SH-SY5Y (cell line): ENCODE results near the gene OR2S2.

ENCODE experiments used
- GATA2 ChIP-seq: IDR thresholded peaks from 2 replicates; pipeline ENCODE4 v1.6.1; 2011; ENCODE audit warnings: mild to moderate bottlenecking, low read depth, low read length
- GATA3 ChIP-seq: IDR thresholded peaks from 2 replicates; pipeline ENCODE4 v1.6.1; 2011; ENCODE audit warnings: low read depth, mild to moderate bottlenecking, low read length, moderate library complexity

DNA sequence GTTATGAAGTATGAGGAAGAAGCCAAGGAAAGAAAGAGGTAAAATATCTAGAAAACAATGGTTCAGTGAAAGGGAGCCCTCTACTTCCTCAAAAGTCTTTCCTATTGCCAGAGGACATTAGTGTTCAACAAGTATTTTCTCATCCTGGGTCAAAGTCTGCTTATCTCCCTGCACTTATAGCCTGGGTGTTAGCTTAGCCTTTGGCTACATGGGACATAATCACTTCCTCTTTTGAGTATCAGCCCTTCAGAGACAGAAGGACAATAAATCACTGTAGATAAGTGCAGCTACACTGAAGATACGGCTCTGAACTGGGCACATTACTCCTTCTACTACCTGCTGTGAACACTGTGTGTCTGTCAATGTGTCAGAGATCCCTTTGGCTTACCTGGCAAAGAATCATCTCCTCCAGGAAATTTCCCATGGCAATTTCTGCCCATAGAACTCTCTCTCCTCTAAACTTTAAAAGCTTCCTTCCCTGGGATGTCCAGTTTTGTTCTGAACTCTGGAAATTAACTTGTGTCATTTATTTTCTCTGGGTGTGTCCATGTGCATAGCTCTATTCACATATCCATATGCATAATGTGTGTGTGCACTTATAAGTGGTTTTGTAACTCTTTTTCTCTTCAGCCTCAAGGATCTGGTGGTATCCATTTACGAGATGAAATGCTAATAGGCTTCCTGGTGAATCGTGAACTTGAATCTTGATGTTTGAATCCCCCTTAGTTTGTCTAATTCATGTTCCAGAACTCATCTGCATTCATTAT is 48.8 kb upstream of the OR2S2 start:
- no peak for TF ChIP-seq GATA3
- TF ChIP-seq GATA2: no peak
